Heart left ventricle (tissue), 16 donors: ENCODE results near the gene ADAMTS4. TPM values are rescaled to one million over a fixed set of nuclear protein-coding genes. Genes with fewer than 3 reads are reported as not detected.

Source experiments
- ATAC-seq, 4 donors: fragments of 200-7000 bp; cut with Tn5 transposase; one replicate each; pipeline ENCODE4 v1.9.1; 2020 to 2022; ENCODE audit warnings: moderate library complexity in 4 of 4, mild to moderate bottlenecking in 3 of 4, moderate number of reproducible peaks in 1 of 4
- DNase-seq, 5 donors: peaks; one replicate each; pipeline ENCODE4 v3.0.0-alpha.2; 2020
- H3K27ac ChIP-seq, 12 donors: fragments of 200-600 bp; sonication (generic) in 4 of 12; one replicate each; pipeline versions ENCODE4 v1.5.0 to v1.8.0; 2016 to 2022; ENCODE audit warnings: mild to moderate bottlenecking in 2 of 12
- H3K27me3 ChIP-seq, 9 donors: fragments of 200-600 bp; sonication (generic) in 2 of 9; one replicate each; pipeline versions ENCODE4 v1.5.1 to v1.8.0; 2016 to 2022; ENCODE audit warnings: mild to moderate bottlenecking in 3 of 9
- H3K36me3 ChIP-seq, 9 donors: fragments of 200-600 bp; sonication (generic) in 2 of 9; one replicate each; pipeline versions ENCODE4 v1.5.0 to v1.8.0; 2018 to 2022; ENCODE audit warnings: mild to moderate bottlenecking in 2 of 9
- H3K4me1 ChIP-seq, 12 donors: fragments of 200-600 bp; sonication (generic) in 4 of 12; one replicate each; pipeline versions ENCODE4 v1.5.0 to v1.8.0; 2016 to 2022; ENCODE audit warnings: mild to moderate bottlenecking in 3 of 12
- H3K4me3 ChIP-seq, 12 donors: fragments of 200-600 bp; sonication (generic) in 4 of 12; one replicate each; pipeline versions ENCODE4 v1.5.0 to v1.8.0; 2017 to 2022; ENCODE audit warnings: mild to moderate bottlenecking in 9 of 12, moderate library complexity in 4 of 12
- H3K9me3 ChIP-seq, 12 donors: fragments of 200-600 bp; sonication (generic) in 4 of 12; one replicate each; pipeline versions ENCODE4 v1.5.0 to v1.8.0; 2016 to 2022; ENCODE audit warnings: mild to moderate bottlenecking in 1 of 12
- POLR2A ChIP-seq, 2 donors: fragments of 450-650 bp; IDR thresholded peaks; one replicate each; pipeline ENCODE4 v1.6.1; 2017; ENCODE audit warnings: antibody characterized with exemption in 2 of 2, mild to moderate bottlenecking in 2 of 2, moderate library complexity in 2 of 2
- WGBS, 4 donors: extraction: QIAGEN DNeasy Blood & Tissue Kit in 2 of 4; methylation state at CpG; one replicate each; pipeline versions ENCODE4 v1.1.5 to v1.1.7; 2013 to 2018; 5-methylcytosine and 5-hydroxymethylcytosine counted together
- intact Hi-C, 10 donors: fragments of 100-400 bp; cut with DNase I; formaldehyde crosslinking; loops; one replicate each; pipeline versions ENCODE4 v1.11.1 to v1.14.2; 2022
- polyA plus RNA-seq, 2 donors: library from polyadenylated mRNA; stranded (reverse); fragments of 200-250 nt; gene quantifications; one replicate each; pipeline ENCODE4 v1.2.3, GENCODE V29; 2013
- total RNA-seq, 9 donors: library from RNA; depleted of rRNA in 2 of 9; stranded (reverse); fragments of >200 nt in 2 of 9; fragmentation: NEBNext Ultra II Directional in 3 of 9; extraction: Animal tissue kit (Norgen Biotek cat#: 25700) in 3 of 9; gene quantifications; one replicate each; pipeline versions ENCODE4 v1.1.0 to v1.2.4, GENCODE V29; 2016 to 2023
- TF ChIP-seq, protein P1 (sequence below), 12 donors: fragments of 200-600 bp; sonication (generic) in 4 of 12; IDR thresholded peaks; one replicate each; pipeline versions ENCODE4 v1.5.0 to v1.8.0; 2018 to 2022; ENCODE audit warnings: antibody characterized with exemption in 12 of 12, mild to moderate bottlenecking in 5 of 12
- donor health status: ischemic (EF 13 %, LVEDD 7.1; RV severe dilation, severe dysfunction).
- donor health status: healthy with polysubstance abuse.
- donor health status: DM: no; HTN: yes; CAD: no.
- donor health status: DM: no; HTN: no; CAD: no.
- donor health status: ischemic (EF 25% LVEDD 6.9; RV normal size, moderate dysfunction).
- donor health status: ischemic (EF 25% LVEDD 5.7; RV mildly dilated, moderate dysfunction).
- donor health status: healthy.
- donor health status: DM: yes; HTN: yes; CAD: no.
- donor health status: ischemic (EF 35%, LVEDD 5.7; RV mildly dilated, moderate dysfunction).
- donor health status: nonischemic (EF 11% LVEDD 7.7; RV severe dilation, severe dysfunction).
- donor health status: DM: yes; HTN: yes; CAD: no.
- donor health status: PGD.
- donor health status: ischemic (EF 29% LVEDD 5.4; RV normal size, mild dysfunction).
- donor health status: nonischemic (EF 23%, LVEDD 6.1; RV moderate dilation, normal function).

The ADAMTS4 gene
- total and polyA plus RNA-seq, 11 donors, result 1.6 to 65.2 (median 6.1) TPM

DNA sequence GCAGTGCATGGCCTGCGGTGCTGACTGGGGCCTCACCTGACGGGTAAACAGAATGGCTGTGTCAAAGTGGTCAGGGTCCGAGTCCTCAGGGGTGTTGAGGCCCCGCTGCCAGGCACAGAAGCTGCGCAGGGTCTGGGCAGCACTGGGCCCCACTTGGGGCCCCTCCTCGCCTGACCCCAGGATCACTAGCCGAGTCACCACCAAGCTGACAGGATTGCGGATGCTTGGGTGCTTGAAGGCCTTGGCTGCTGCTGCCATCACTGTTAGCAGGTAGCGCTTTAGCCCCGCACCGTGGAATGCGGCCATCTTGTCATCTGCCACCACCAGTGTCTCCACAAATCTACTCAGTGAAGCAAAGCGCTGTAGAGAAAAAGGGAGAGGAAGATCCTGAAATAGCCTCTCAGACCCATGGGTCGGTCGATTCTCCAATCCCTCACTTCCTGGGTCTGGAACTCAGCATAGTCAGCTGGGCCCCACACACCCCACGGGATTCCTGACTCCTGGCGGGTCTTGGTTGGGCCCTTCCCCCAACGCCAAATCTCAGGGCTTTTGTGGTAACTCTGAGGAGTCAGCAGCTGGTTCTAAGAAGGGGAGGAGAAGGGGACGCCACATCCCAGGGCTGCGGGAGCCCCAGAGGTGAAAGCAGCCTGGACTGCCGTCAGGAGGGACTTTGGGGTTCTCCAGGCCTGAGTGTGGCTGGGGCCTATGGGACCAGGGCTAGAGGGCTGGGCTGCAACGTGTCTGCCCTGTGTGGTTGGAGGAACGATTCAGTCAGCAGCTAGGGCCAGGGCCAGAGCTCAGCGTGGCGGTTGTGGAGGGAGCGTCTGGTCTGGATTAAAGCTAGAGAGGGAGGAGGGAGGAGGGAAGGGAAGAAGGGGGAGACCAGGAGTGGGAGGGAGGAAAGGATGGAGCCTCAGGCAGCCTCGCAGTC is 2.1 kb downstream of the ADAMTS4 start:
- intact Hi-C loops, result loop anchor here in 1 of 10 donors (10.0 kb wide), 1 partner anchor 188 kb away; no protein-coding TSS in a partner anchor
- TF ChIP-seq POLR2A (IDR thresholded peaks at IDR 0.05), result no peak
- TF ChIP-seq, protein P1, sequence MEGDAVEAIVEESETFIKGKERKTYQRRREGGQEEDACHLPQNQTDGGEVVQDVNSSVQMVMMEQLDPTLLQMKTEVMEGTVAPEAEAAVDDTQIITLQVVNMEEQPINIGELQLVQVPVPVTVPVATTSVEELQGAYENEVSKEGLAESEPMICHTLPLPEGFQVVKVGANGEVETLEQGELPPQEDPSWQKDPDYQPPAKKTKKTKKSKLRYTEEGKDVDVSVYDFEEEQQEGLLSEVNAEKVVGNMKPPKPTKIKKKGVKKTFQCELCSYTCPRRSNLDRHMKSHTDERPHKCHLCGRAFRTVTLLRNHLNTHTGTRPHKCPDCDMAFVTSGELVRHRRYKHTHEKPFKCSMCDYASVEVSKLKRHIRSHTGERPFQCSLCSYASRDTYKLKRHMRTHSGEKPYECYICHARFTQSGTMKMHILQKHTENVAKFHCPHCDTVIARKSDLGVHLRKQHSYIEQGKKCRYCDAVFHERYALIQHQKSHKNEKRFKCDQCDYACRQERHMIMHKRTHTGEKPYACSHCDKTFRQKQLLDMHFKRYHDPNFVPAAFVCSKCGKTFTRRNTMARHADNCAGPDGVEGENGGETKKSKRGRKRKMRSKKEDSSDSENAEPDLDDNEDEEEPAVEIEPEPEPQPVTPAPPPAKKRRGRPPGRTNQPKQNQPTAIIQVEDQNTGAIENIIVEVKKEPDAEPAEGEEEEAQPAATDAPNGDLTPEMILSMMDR (IDR thresholded peaks at IDR 0.05), result no peak
- H3K4me3 ChIP-seq, result peak overlapping the region; percentile 13 to 62 (median 56)
- H3K27me3 ChIP-seq, result no peaks in the 10 kb centered on the region
- ATAC-seq (peak in 2 of 4 donors; percentile 0 to 1), DNase-seq (peak; percentile 54 to 72 (median 58))
- peak overlapping the region in 10 of 12 donors; percentile 93 to 99 (median 96) for H3K27ac ChIP-seq
- H3K36me3 ChIP-seq, result peaks cover 0 to 40% (median 3%) of the 10 kb centered on the region in 9 donors
- 66 to 72% (median 69%) methylated on average over 23 to 27 of the region's 27 CpGs for WGBS, 4 donors
- no peaks in the 10 kb centered on the region for H3K9me3 ChIP-seq
- H3K4me1 ChIP-seq, result peaks cover 0 to 92% (median 71%) of the 10 kb centered on the region in 12 donors

DNA sequence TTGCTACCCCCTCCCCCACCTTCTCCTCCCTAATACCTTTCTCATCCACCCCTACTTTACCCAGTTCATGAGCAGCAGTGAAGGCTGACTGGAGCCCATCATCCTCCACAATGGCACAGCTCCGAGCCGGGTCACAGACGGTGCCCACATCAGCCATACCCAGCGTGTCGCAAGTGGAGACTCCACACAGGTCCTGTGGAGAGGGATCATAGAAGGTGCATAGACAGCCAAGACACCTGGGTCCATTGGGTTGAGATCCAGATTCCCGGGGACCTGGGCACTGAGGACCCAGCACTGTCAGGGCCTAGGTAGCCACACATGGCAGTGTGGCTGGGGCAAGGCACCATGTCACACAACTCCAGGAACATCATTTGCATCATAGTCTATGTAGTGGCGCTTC is 2.7 kb downstream of the ADAMTS4 start:
- intact Hi-C loops, result loop anchor here in 1 of 10 donors (10.0 kb wide), 1 partner anchor 189 kb away; no protein-coding TSS in a partner anchor
- H3K36me3 ChIP-seq, result peaks cover 0 to 46% (median 4%) of the 10 kb centered on the region in 9 donors
- DNase-seq, result no peak
- H3K27me3 ChIP-seq, result no peaks in the 10 kb centered on the region
- peak overlapping the region in 11 of 12 donors; percentile 34 to 62 (median 56) for H3K4me3 ChIP-seq
- peaks cover 0 to 86% (median 64%) of the 10 kb centered on the region in 12 donors for H3K4me1 ChIP-seq
- WGBS, 4 donors, result 88 to 89% (median 89%) methylated on average over 6 to 7 of the region's 7 CpGs
- H3K27ac ChIP-seq, result peak overlapping the region in 9 of 12 donors; percentile 93 to 99 (median 96)
- TF ChIP-seq, protein P1 (IDR thresholded peaks at IDR 0.05), result no peak
- TF ChIP-seq POLR2A (IDR thresholded peaks at IDR 0.05), result no peak
- no peak for ATAC-seq
- no peaks in the 10 kb centered on the region for H3K9me3 ChIP-seq

DNA sequence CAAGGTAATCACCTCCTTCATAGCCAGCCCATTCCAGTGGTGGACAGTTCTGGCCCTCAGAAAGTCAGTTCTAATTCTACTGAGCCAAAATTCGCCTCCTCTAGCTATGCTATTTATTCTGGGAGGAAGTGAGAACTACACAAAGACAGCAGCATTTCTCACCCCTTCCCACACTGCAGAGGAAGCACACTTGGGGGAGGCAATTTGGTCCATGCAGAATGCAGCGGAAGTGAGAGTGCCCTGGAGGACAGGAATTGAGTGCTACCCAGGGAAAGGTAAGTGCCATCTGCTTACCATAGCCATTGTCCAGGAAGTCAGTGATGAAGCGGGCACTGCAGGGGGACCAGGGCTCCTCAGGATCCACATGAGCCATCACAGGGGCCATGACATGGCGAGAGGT is 3.7 kb downstream of the ADAMTS4 start:
- Histone ChIP-seq H3K36me3 (peaks cover 0 to 51% (median 7%) of the 10 kb centered on the region in 9 donors), H3K27me3 (no peaks in the 10 kb centered on the region), H3K4me3 (peak overlapping the region in 9 of 12 donors; percentile 3 to 62 (median 22)), H3K9me3 (no peaks in the 10 kb centered on the region), H3K27ac (peak overlapping the region in 5 of 12 donors; percentile 1 to 98 (median 81)), H3K4me1 (peaks cover 0 to 76% (median 56%) of the 10 kb centered on the region in 12 donors)
- WGBS, 4 donors, result 71 to 82% (median 78%) methylated on average over 4 of the region's 4 CpGs
- intact Hi-C loops, result loop anchor here in 1 of 10 donors (10.0 kb wide), 1 partner anchor 190 kb away; no protein-coding TSS in a partner anchor
- no peak for ATAC-seq
- no peak for DNase-seq
- TF ChIP-seq POLR2A (IDR thresholded peaks at IDR 0.05), result no peak
- TF ChIP-seq, protein P1 (IDR thresholded peaks at IDR 0.05), result no peak
